ENCODE results near the gene FAM200C. TPM values are rescaled to one million over a fixed set of nuclear protein-coding genes. Genes with fewer than 3 reads are reported as not detected.

FAM200C gene
- total RNA-seq, 1 experiment from 2014 or later: 10.5 TPM

DNA sequence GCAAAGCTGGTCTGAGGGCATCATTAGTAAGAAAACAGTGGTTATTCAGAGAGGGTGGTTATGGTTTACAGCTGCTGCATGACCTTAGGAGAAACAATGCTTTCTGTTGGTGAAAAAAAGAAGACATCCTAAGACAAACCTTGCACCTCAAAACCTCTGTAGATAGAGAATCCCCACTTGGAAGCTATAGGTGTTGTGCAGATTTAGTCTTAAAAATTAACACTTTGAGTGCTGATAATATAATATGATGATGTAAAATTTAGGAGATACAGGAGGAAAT lies 20.4 kb upstream of the FAM200C start:
- CTCF ChIA-PET: no interaction called here
- no TSS peak for BruUV-seq (replicated peaks)
- Histone ChIP-seq H3K9me3 (ENCODE audit: insufficient read depth, low read depth) (no peaks in the 10 kb centered on the region), H3K27ac (no peak overlapping the region), H3F3A (ENCODE audit: insufficient read depth, low read depth) (peaks cover 6% of the 10 kb centered on the region; the same call in 1 of the 2 replicates), H3K4me3 (no peak overlapping the region), H3K36me3 (ENCODE audit: low read depth) (no peaks in the 10 kb centered on the region), H2AFZ (peak overlapping the region; percentile 86; the same call in 1 of the 2 replicates), H3K27me3 (ENCODE audit: insufficient read depth, low read depth) (no peaks in the 10 kb centered on the region), H3K9me2 (ENCODE audit: insufficient read depth) (no peaks in the 10 kb centered on the region), H4K20me1 (ENCODE audit: insufficient read depth) (peaks cover 8% of the 10 kb centered on the region; the same call in 1 of the 2 replicates), H3K79me2 (ENCODE audit: low read depth) (peaks cover 65% of the 10 kb centered on the region), H3K4me1 (replicated peaks; ENCODE audit: insufficient read depth) (peaks cover 55% of the 10 kb centered on the region), H3K4me2 (peak overlapping the region; percentile 92)
- no peak for TF ChIP-seq EZH2 (IDR thresholded peaks at IDR 0.05; ENCODE audit: low read depth)
- TF ChIP-seq, protein P1, sequence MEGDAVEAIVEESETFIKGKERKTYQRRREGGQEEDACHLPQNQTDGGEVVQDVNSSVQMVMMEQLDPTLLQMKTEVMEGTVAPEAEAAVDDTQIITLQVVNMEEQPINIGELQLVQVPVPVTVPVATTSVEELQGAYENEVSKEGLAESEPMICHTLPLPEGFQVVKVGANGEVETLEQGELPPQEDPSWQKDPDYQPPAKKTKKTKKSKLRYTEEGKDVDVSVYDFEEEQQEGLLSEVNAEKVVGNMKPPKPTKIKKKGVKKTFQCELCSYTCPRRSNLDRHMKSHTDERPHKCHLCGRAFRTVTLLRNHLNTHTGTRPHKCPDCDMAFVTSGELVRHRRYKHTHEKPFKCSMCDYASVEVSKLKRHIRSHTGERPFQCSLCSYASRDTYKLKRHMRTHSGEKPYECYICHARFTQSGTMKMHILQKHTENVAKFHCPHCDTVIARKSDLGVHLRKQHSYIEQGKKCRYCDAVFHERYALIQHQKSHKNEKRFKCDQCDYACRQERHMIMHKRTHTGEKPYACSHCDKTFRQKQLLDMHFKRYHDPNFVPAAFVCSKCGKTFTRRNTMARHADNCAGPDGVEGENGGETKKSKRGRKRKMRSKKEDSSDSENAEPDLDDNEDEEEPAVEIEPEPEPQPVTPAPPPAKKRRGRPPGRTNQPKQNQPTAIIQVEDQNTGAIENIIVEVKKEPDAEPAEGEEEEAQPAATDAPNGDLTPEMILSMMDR (conservative IDR thresholded peaks at IDR 0.05): no peak
- intact Hi-C loops (cut with micrococcal nuclease; ENCODE audit: unreplicated experiment): no loop called here
- DNase-seq: no peak
- POLR2A ChIA-PET (ENCODE audit: unreplicated experiment): interaction anchor here (0.8 kb wide), 1 partner anchor 133 kb away, joined by 5 read pairs; no protein-coding TSS in a partner anchor

DNA sequence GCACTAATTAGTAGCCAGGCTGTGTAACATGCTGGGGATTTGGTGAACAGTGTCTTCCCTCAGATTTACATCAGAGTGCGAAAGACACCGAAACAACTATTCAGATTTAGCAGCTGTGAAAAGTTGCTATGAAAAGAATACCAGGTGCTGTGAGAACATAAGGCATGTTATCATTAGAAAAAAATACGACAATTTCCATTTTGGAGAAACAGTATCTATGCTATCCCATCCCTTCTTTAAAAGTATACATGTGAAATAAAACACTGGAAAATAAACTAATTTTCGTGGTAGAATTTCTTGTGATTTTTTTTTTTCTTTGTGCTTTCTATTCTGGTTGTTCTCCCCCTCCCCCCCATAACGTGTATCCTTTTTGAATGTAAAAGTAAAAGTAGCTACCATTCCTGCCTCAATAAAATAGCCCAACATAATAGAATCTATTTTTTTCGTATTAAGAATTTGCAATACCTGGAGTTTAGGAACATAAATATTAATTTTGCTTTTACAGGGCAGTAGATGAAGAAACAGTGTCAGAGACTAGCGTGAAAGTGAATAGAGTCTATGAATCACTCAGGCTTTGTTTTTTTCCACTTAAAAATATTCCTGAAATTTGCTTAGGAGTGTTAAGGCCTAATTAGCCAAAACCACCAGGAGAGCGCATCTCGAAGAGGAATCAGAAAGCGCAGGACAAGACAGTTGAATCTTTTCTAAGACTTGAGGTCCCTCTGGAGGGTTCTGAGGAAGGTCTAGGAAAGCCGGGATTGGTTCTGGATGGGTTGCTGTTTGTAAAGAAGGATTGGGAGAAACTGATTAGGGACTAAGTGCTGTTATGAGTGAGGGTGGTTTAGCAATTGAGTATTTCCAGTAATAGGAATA lies 19.8 kb upstream of the FAM200C start:
- peak overlapping the region; percentile 92 for H3K4me2 ChIP-seq
- POLR2A ChIA-PET (ENCODE audit: unreplicated experiment): interaction anchor here (0.5 to 0.8 kb wide), 4 partner anchors 10 to 1704 kb away, joined by 3 to 8 read pairs (median 6); no protein-coding TSS in a partner anchor
- H3K27me3 ChIP-seq (ENCODE audit: insufficient read depth, low read depth): no peaks in the 10 kb centered on the region
- BruUV-seq (replicated peaks): no TSS peak
- H3K9me3 ChIP-seq (ENCODE audit: insufficient read depth, low read depth): no peaks in the 10 kb centered on the region
- peak overlapping the region; percentile 86 for H2AFZ ChIP-seq
- TF ChIP-seq, protein P1 (conservative IDR thresholded peaks at IDR 0.05): no peak
- TF ChIP-seq EZH2 (IDR thresholded peaks at IDR 0.05; ENCODE audit: low read depth): no peak
- no peak for DNase-seq
- intact Hi-C loops (cut with micrococcal nuclease; ENCODE audit: unreplicated experiment): loop anchor here (2.0 kb wide), 1 partner anchor 19 kb away; the partner anchor contains the start of gene FAM200C
- peak overlapping the region; percentile 85 for H3K27ac ChIP-seq
- H3K4me3 ChIP-seq: peak overlapping the region; percentile 66
- H3K36me3 ChIP-seq (ENCODE audit: low read depth): 0 out of 2 replicates have a peak, but pooled peaks cover 5% of the 10 kb centered on the region
- peaks cover 9% of the 10 kb centered on the region; the same call in 1 of the 2 replicates for H4K20me1 ChIP-seq (ENCODE audit: insufficient read depth)
- H3K79me2 ChIP-seq (ENCODE audit: low read depth): peaks cover 64% of the 10 kb centered on the region
- H3K9me2 ChIP-seq (ENCODE audit: insufficient read depth): no peaks in the 10 kb centered on the region
- H3K4me1 ChIP-seq (replicated peaks; ENCODE audit: insufficient read depth): peaks cover 53% of the 10 kb centered on the region
- peaks cover 6% of the 10 kb centered on the region; the same call in 1 of the 2 replicates for H3F3A ChIP-seq (ENCODE audit: insufficient read depth, low read depth)
- CTCF ChIA-PET: interaction anchor here (0.5 to 1.6 kb wide), 4 partner anchors 19 to 906 kb away, joined by 4 to 8 read pairs (median 6); no protein-coding TSS in a partner anchor

DNA sequence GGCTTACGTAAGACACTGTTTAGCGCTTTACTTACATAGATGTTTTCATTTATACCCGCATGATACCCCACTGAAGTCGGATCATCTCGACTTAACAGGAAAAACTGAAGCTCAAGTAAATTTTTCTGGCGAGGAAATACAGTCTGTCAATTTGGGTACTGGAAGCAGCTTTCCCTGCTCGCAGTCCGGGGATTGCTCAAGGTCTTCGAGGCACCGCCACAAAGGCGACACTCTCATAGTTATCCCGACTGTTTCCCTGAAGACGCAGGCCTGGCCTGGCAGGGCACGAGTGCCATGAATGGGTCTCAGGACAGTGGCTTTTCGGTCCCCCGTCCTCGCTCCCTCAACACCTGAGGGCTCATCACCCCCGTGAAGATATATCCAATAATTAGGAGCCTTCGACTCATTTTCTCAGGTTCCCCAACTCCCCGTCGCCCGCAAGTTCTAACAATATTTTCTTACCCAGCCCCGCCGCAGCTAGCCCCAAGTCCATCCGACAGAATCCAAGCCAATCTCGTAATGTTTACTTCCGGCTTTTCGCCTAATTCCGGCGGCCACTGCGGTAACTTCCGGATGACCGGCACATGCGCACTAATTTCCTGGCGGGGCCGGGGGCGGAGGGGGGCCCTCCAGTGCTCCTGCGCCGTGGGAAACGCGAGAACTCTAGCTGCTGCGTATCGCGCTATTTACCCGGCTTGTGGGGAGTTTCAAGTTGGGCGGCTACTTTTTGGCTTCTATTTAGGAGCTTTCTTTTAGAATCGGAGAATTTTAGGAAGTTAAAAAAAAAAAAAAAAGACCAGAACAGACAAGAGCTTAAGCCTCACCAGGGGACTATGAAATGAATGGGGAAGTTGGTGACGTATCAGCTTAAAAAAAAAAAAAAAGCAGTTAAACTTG lies 19.0 kb upstream of the FAM200C start, which contains the start of gene SLU7:
TSS of gene SLU7 (minus strand) at position 521 of the 897 bp plus-strand sequence. CDS start 3,787 bp downstream, outside the sequence.
- H3K4me1 ChIP-seq (replicated peaks; ENCODE audit: insufficient read depth): peaks cover 45% of the 10 kb centered on the region
- H3K79me2 ChIP-seq (ENCODE audit: low read depth): peaks cover 55% of the 10 kb centered on the region
- H3K36me3 ChIP-seq (ENCODE audit: low read depth): peaks cover 10% of the 10 kb centered on the region
- peak within 1 kb of the TSS; percentile 95 for H3K4me2 ChIP-seq
- intact Hi-C loops (cut with micrococcal nuclease; ENCODE audit: unreplicated experiment): loop anchor here (2.0 kb wide), 1 partner anchor 18 kb away; the partner anchor contains the start of gene FAM200C
- H3K27ac ChIP-seq: peak within 1 kb of the TSS; percentile 85
- ChIA-PET POLR2A (ENCODE audit: unreplicated experiment) (interaction anchor here (0.5 to 0.8 kb wide), 6 partner anchors 11 to 1704 kb away, joined by 3 to 8 read pairs (median 5); no protein-coding TSS in a partner anchor), CTCF (interaction anchor here (0.5 to 1.6 kb wide), 4 partner anchors 20 to 905 kb away, joined by 4 to 8 read pairs (median 4); no protein-coding TSS in a partner anchor)
- H3K9me2 ChIP-seq (ENCODE audit: insufficient read depth): no peaks in the 10 kb centered on the region
- peaks cover 9% of the 10 kb centered on the region; the same call in 1 of the 2 replicates for H4K20me1 ChIP-seq (ENCODE audit: insufficient read depth)
- DNase-seq: peak; percentile 87 to 97
- H3K9me3 ChIP-seq (ENCODE audit: insufficient read depth, low read depth): no peaks in the 10 kb centered on the region
- peak within 1 kb of the TSS; percentile 66 for H3K4me3 ChIP-seq
- no peaks in the 10 kb centered on the region for H3K27me3 ChIP-seq (ENCODE audit: insufficient read depth, low read depth)
- peaks cover 6% of the 10 kb centered on the region; the same call in 1 of the 2 replicates for H3F3A ChIP-seq (ENCODE audit: insufficient read depth, low read depth)
- TSS peak; percentile 75 for BruUV-seq (replicated peaks)
- peak within 1 kb of the TSS; percentile 86 for H2AFZ ChIP-seq
- no peak for TF ChIP-seq EZH2 (IDR thresholded peaks at IDR 0.05; ENCODE audit: low read depth)
- TF ChIP-seq, protein P1 (conservative IDR thresholded peaks at IDR 0.05): no peak

Measured in PC-9 (cell line).